Peyer's patch (tissue), 4 donors: Measurements from ENCODE around the gene KRTAP29-1. TPM values are rescaled to one million over a fixed set of nuclear protein-coding genes. Genes with fewer than 3 reads are reported as not detected.
"Not testable (repeated sequence)": the region's sequence is repeated elsewhere in the genome, so short reads cannot be mapped to it uniquely, and the experiment has no call there.

Experiments
- DNase-seq, 3 donors: peaks; one replicate each; pipeline ENCODE4 v3.0.0-alpha.2; 2017 to 2019
- H3K27ac ChIP-seq, 4 donors: fragments of 200-600 bp; sonication (generic); one replicate each; pipeline ENCODE4 v1.5.1; 2016 to 2019
- H3K27me3 ChIP-seq, 2 donors: fragments of 200-600 bp; sonication (generic); one replicate each; pipeline ENCODE4 v1.5.1; 2019
- H3K36me3 ChIP-seq, 3 donors: fragments of 200-600 bp; sonication (generic); one replicate each; pipeline ENCODE4 v1.5.1; 2016 to 2019
- H3K4me1 ChIP-seq, 4 donors: fragments of 200-600 bp; sonication (generic); one replicate each; pipeline ENCODE4 v1.5.1; 2016 to 2019
- H3K4me3 ChIP-seq, 4 donors: fragments of 200-600 bp; sonication (generic); 1 replicate in 3 of 4; 2 replicates in 1 of 4; pipeline ENCODE4 v1.5.1; 2016 to 2019; ENCODE audit warnings: mild to moderate bottlenecking in 1 of 4
- H3K9me3 ChIP-seq, 4 donors: fragments of 200-600 bp; sonication (generic); one replicate each; pipeline ENCODE4 v1.5.1; 2016 to 2019; ENCODE audit warnings: mild to moderate bottlenecking in 1 of 4
- POLR2A ChIP-seq, 2 donors: fragments of 450-650 bp; IDR thresholded peaks; one replicate each; pipeline ENCODE4 v1.5.1; 2017; ENCODE audit warnings: antibody characterized with exemption in 2 of 2, mild to moderate bottlenecking in 2 of 2, moderate library complexity in 2 of 2
- total RNA-seq, 4 donors: library from RNA; depleted of rRNA; stranded (reverse); fragments of >200 nt; gene quantifications; one replicate each; pipeline ENCODE4 v1.1.0, GENCODE V29; 2016
- TF ChIP-seq, protein P1 (sequence below), 6 experiments: fragments of 450-650 bp in 4 of 6; fragments of 200-600 bp in 2 of 6; sonication (generic) in 1 of 6; IDR thresholded peaks; one replicate each; pipeline ENCODE4 v1.5.1; 2017 to 2019; ENCODE audit warnings: antibody characterized with exemption in 6 of 6, mild to moderate bottlenecking in 3 of 6, moderate library complexity in 1 of 6

KRTAP29-1 gene
- total RNA-seq, 4 donors from 2014 or later = not detected

DNA sequence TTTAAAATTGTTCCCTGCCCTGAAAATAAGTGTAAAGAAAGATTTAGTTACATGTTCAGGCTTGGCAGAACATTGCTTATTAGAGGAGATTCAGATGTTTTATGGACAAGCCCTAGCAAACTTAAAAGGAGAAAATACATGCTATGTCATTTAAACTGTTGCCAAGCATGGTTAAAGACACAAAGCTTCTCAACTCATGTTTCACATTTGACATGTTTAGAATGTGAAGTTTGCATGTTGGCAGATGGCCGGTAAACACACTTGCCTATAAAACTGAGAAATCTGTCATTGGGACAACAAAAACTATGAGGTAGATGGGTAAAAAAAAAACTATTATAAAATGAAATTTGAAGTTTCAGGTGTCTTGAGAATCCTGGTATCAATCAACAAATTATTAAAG is 5.8 kb downstream of the KRTAP29-1 start:
- H3K27ac ChIP-seq = no peak overlapping the region
- H3K4me3 ChIP-seq = no peak overlapping the region
- H3K36me3 ChIP-seq = no peaks in the 10 kb centered on the region
- H3K27me3 ChIP-seq = no peaks in the 10 kb centered on the region
- no peak for TF ChIP-seq POLR2A (IDR thresholded peaks at IDR 0.05)
- H3K4me1 ChIP-seq = no peaks in the 10 kb centered on the region
- no peaks in the 10 kb centered on the region for H3K9me3 ChIP-seq
- no peak for DNase-seq

DNA sequence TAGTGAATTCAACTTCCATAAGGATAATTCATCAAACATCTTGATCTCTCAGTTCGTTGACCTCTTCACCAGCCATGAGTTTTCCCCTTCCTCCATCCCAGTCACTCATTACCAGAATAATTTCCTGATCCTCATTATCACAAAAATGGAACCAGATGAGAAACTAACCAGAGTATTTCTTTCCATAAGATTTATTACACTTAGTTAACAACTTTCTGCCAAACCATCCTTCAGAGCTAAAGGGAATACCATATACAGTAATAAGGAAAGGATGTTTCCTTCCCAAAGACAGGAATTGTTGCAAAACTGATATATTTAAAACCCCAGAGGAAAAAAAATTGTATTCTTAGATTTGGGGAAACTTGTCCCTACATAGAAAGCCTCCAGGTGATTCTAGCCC is 8.6 kb downstream of the KRTAP29-1 start:
- Histone ChIP-seq H3K4me3 (no peak overlapping the region), H3K27ac (no peak overlapping the region), H3K4me1 (no peaks in the 10 kb centered on the region), H3K9me3 (no peaks in the 10 kb centered on the region), H3K27me3 (no peaks in the 10 kb centered on the region), H3K36me3 (no peaks in the 10 kb centered on the region)
- no peak for DNase-seq
- no peak for TF ChIP-seq POLR2A (IDR thresholded peaks at IDR 0.05)
- TF ChIP-seq, protein P1, sequence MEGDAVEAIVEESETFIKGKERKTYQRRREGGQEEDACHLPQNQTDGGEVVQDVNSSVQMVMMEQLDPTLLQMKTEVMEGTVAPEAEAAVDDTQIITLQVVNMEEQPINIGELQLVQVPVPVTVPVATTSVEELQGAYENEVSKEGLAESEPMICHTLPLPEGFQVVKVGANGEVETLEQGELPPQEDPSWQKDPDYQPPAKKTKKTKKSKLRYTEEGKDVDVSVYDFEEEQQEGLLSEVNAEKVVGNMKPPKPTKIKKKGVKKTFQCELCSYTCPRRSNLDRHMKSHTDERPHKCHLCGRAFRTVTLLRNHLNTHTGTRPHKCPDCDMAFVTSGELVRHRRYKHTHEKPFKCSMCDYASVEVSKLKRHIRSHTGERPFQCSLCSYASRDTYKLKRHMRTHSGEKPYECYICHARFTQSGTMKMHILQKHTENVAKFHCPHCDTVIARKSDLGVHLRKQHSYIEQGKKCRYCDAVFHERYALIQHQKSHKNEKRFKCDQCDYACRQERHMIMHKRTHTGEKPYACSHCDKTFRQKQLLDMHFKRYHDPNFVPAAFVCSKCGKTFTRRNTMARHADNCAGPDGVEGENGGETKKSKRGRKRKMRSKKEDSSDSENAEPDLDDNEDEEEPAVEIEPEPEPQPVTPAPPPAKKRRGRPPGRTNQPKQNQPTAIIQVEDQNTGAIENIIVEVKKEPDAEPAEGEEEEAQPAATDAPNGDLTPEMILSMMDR (IDR thresholded peaks at IDR 0.05) = no peak

DNA sequence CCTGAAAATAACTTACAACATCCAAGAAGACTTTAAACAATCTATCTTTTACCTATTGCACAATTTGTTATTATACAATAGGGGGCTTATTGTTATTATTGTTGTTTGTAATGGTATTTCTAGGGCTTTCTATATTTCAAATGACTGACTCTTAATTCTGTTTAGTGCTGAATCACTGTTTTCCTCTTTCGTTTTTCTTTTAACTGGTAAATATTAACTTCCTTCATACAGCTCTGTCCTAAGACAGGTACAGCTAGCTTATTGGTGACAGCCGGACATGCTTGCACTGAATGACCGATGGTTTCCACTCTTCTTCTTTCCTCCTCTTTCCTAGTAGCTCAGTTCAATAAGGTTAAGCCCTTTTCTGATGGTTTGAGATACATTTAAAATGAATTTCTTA is 15.6 kb downstream of the KRTAP29-1 start:
- Histone ChIP-seq H3K4me1 (no peaks in the 10 kb centered on the region), H3K4me3 (no peak overlapping the region), H3K27ac (no peak overlapping the region), H3K27me3 (no peaks in the 10 kb centered on the region), H3K9me3 (no peaks in the 10 kb centered on the region), H3K36me3 (no peaks in the 10 kb centered on the region)
- no peak for DNase-seq
- TF ChIP-seq, protein P1 (IDR thresholded peaks at IDR 0.05) = no peak
- TF ChIP-seq POLR2A (IDR thresholded peaks at IDR 0.05) = no peak

DNA sequence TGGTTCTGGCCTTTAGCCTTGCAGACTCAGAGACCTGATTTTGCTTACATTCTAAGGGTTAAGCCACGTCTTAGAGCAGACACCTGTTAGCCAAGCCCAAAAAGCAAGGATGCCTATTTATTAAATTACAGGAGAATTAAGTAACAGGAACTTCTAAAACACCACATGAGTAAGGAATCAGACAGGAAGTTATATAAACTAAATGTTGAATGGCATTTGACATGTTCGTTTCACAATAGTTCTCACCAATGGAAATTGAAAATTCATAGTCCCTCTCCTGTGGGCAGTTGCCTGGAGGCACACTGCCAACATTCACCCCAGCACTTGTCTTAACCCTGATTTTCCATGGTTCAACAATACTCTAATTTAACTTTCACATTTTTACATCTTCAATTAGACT is 18.1 kb downstream of the KRTAP29-1 start:
- Histone ChIP-seq H3K4me3 (no peak overlapping the region), H3K36me3 (no peaks in the 10 kb centered on the region), H3K27ac (no peak overlapping the region), H3K27me3 (no peaks in the 10 kb centered on the region), H3K4me1 (no peaks in the 10 kb centered on the region), H3K9me3 (no peaks in the 10 kb centered on the region)
- DNase-seq = no peak
- TF ChIP-seq POLR2A (IDR thresholded peaks at IDR 0.05) = no peak
- TF ChIP-seq, protein P1 (IDR thresholded peaks at IDR 0.05) = no peak

DNA sequence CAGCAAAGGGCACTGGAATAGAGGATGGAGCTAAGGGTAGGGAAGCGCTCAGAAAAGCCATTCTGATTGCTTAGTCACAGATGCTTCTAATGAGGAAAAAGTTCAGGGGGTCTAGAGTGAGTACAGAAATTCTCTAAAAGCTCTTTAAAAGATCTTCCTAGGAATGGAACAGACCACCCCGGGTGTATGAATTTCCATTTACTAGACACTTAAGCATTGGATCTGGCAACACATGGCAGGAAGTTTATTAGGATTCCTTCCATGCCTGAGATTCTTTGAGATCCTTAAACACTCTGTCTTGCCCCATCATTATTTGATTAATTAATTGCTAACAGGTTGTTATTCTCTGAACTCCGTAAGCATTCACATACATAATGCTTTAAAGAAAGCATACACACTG is 18.6 kb downstream of the KRTAP29-1 start:
- TF ChIP-seq, protein P1 (IDR thresholded peaks at IDR 0.05) = no peak
- no peak for TF ChIP-seq POLR2A (IDR thresholded peaks at IDR 0.05)
- H3K27ac ChIP-seq = no peak overlapping the region
- no peaks in the 10 kb centered on the region for H3K27me3 ChIP-seq
- no peaks in the 10 kb centered on the region for H3K36me3 ChIP-seq
- no peaks in the 10 kb centered on the region for H3K9me3 ChIP-seq
- DNase-seq = no peak
- no peak overlapping the region for H3K4me3 ChIP-seq
- H3K4me1 ChIP-seq = no peaks in the 10 kb centered on the region

DNA sequence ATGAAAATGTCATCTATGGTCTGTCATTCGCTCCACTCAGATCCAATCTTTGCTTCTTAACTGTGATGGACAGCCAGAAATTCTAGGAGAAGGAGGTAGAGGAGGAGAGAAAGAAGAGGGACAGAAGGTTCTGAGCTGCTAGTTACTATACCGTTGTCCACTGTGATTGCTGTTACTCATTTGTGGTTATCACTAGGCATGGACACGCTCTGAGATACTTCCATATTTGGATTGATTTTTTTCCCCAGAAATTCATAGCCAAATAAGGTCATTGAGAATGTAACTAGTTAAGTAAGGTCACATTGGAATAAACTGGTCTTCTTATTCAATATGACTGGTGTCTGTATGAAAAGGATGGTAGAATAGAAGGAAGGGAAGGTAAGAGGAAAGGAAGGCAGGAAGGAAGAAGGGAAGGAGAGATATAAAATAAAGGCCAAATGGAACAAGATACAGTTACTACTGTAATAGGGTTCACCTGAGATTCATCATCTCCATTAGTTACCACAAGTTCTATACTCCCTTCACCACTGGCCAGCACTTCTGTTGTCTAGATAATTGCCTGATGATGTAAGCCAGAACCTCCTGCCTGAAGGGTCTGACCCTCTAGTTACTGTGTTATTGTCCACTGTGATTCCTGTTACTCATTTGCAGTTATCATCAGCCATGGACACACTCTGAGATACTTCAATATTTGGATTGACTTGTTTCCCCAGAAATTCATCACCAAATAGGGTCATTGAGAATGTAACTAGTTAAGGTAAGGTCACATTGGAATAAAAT is 24.3 kb downstream of the KRTAP29-1 start:
- Histone ChIP-seq H3K27ac (no peak overlapping the region), H3K9me3 (no peaks in the 10 kb centered on the region), H3K4me1 (no peaks in the 10 kb centered on the region), H3K4me3 (no peak overlapping the region), H3K27me3 (no peaks in the 10 kb centered on the region), H3K36me3 (no peaks in the 10 kb centered on the region)
- DNase-seq = no peak
- no peak for TF ChIP-seq POLR2A (IDR thresholded peaks at IDR 0.05)
- TF ChIP-seq, protein P1 (IDR thresholded peaks at IDR 0.05) = no peak

DNA sequence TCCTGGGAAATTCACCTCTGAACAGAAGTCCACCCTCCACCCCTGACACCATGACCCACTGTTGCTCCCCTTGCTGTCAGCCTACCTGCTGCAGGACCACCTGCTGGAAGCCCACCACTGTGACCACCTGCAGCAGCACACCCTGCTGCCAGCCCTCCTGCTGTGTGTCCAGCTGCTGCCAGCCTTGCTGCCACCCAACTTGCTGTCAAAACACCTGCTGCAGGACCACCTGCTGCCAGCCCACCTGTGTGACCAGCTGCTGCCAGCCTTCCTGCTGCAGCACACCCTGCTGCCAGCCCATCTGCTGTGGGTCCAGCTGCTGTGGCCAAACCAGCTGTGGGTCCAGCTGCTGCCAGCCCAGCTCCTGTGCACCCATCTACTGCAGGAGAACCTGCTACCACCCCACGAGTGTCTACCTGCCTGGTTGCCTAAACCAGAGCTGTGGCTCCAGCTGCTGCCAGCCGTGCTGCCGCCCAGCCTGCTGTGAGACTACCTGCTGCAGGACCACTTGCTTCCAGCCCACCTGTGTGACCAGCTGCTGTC is 26.9 kb downstream of the KRTAP29-1 start, which contains the start of gene KRTAP9-7:
KRTAP9-7 (plus strand) TSS at position 51 of the 543 bp plus-strand sequence; CDS start at position 51, 0 bp downstream.
- not testable (repeated sequence) for H3K9me3 ChIP-seq, H3K4me3 ChIP-seq, H3K27ac ChIP-seq, H3K27me3 ChIP-seq, H3K36me3 ChIP-seq, DNase-seq, H3K4me1 ChIP-seq
